B cell (primary cell): Measurements from ENCODE around the gene LTA4H. TPM values are rescaled to one million over a fixed set of nuclear protein-coding genes. Genes with fewer than 3 reads are reported as not detected.

Experiments used
- ATAC-seq: fragments of 200-7000 bp; cut with Tn5 transposase; one replicate; pipeline ENCODE4 v1.10.0; 2021; ENCODE audit warnings: low read depth, mild to moderate bottlenecking, moderate number of reproducible peaks, moderate library complexity
- CTCF ChIA-PET: fragments of 350-600 bp; sonication (Branson Sonifier 250); formaldehyde crosslinking; loops from one replicate; lab custom pipeline; 2021; ENCODE audit warnings: antibody characterized with exemption, inconsistent platforms; lab: Charles Lee
- POLR2A ChIA-PET: fragments of 350-600 bp; sonication (Branson Sonifier 250); formaldehyde crosslinking; loops from one replicate; lab custom pipeline; 2021; ENCODE audit warnings: antibody characterized with exemption; lab: Charles Lee
- DNase-seq: peaks from one replicate; pipeline ENCODE4 v3.0.0; 2013
- H2AFZ ChIP-seq: 2 replicates; pipeline ENCODE4 v1.6.1; 2012; ENCODE audit warnings: mild to moderate bottlenecking, low read depth, low read length; ENCODE audit not compliant: insufficient read depth, poor library complexity, severe bottlenecking
- H3K27ac ChIP-seq, 2 donors: 1 replicate in 1 of 2; 2 replicates in 1 of 2; pipeline ENCODE4 v1.5.1; 2012 to 2013; ENCODE audit warnings: low read length in 2 of 2, mild to moderate bottlenecking in 2 of 2, moderate library complexity in 1 of 2
- H3K27me3 ChIP-seq, 4 experiments: fragments of 200-600 bp in 1 of 4; sonication (generic) in 1 of 4; replicated peaks in 1 of 4; 1 replicate in 2 of 4; 2 replicates in 2 of 4; pipeline versions ENCODE4 v1.6.1 to v1.7.0; 2013 to 2016; ENCODE audit warnings: low read length in 3 of 4, mild to moderate bottlenecking in 2 of 4, mixed read lengths in 1 of 4, moderate library complexity in 1 of 4; ENCODE audit not compliant: insufficient read depth in 4 of 4, control insufficient read depth in 3 of 4; ENCODE audit errors: control extremely low read depth in 1 of 4
- H3K36me3 ChIP-seq, 2 experiments: replicated peaks in 1 of 2; 1 replicate in 1 of 2; 2 replicates in 1 of 2; pipeline versions ENCODE4 v1.6.1 to v1.7.1; 2013; ENCODE audit warnings: low read length in 1 of 2; ENCODE audit not compliant: insufficient read depth in 2 of 2, control insufficient read depth in 1 of 2; ENCODE audit errors: control extremely low read depth in 1 of 2, extremely low read depth in 1 of 2
- H3K4me1 ChIP-seq, 2 donors: fragments of 200-600 bp in 1 of 2; sonication (generic) in 1 of 2; 1 replicate in 1 of 2; 2 replicates in 1 of 2; pipeline versions ENCODE4 v1.5.1 to v1.6.1; 2013 to 2017; ENCODE audit warnings: low read length in 2 of 2; ENCODE audit not compliant: control insufficient read depth in 2 of 2, insufficient read depth in 2 of 2
- H3K4me2 ChIP-seq: replicated peaks from 2 replicates; pipeline ENCODE3; 2012; ENCODE audit warnings: mild to moderate bottlenecking, low read depth, low read length; ENCODE audit not compliant: poor library complexity, severe bottlenecking
- H3K4me3 ChIP-seq, 5 experiments: fragments of 200-600 bp in 1 of 5; sonication (generic) in 1 of 5; 1 replicate in 3 of 5; 2 replicates in 2 of 5; pipeline versions ENCODE4 v1.5.1 to v1.7.0; 2011 to 2016; ENCODE audit warnings: low read length in 4 of 5, mild to moderate bottlenecking in 4 of 5, low read depth in 2 of 5, control low read depth in 1 of 5, moderate library complexity in 1 of 5; ENCODE audit not compliant: insufficient read depth in 1 of 5; ENCODE audit errors: control extremely low read depth in 1 of 5, extremely low read depth in 1 of 5
- H3K79me2 ChIP-seq: fragments of 200-600 bp; sonication (generic); one replicate; pipeline ENCODE4 v1.6.0; 2016; ENCODE audit warnings: low read length; ENCODE audit not compliant: control insufficient read depth, insufficient read depth
- H3K9ac ChIP-seq: fragments of 200-600 bp; sonication (generic); 2 replicates; pipeline ENCODE4 v1.6.1; 2017; ENCODE audit warnings: mild to moderate bottlenecking, low read length, moderate library complexity
- H3K9me3 ChIP-seq, 3 donors: one replicate each; pipeline versions ENCODE4 v1.6.1 to v1.7.1; 2013; ENCODE audit warnings: low read length in 2 of 3; ENCODE audit not compliant: control insufficient read depth in 2 of 3, insufficient read depth in 1 of 3; ENCODE audit errors: control extremely low read depth in 1 of 3
- H4K20me1 ChIP-seq: 2 replicates; pipeline ENCODE4 v1.6.0; 2012; ENCODE audit warnings: mild to moderate bottlenecking, low read length; ENCODE audit not compliant: insufficient read depth, control insufficient read depth, poor library complexity, severe bottlenecking
- H3K27ac Mint-ChIP-seq: one replicate; pipeline ENCODE4 v1.8.0; 2021; ENCODE audit warnings: mixed read lengths
- H3K27me3 Mint-ChIP-seq: one replicate; pipeline ENCODE4 v1.8.0; 2021; ENCODE audit warnings: mixed read lengths
- H3K4me1 Mint-ChIP-seq: one replicate; pipeline ENCODE4 v1.8.0; 2021; ENCODE audit warnings: mixed read lengths
- H3K4me3 Mint-ChIP-seq: one replicate; pipeline ENCODE4 v1.8.0; 2021; ENCODE audit warnings: mixed read lengths
- H3K9me3 Mint-ChIP-seq: one replicate; pipeline ENCODE4 v1.8.0; 2022; ENCODE audit warnings: mixed read lengths; ENCODE audit not compliant: insufficient read depth
- CTCF ChIP-seq: fragments of 200-600 bp; IDR thresholded peaks from one replicate; pipeline ENCODE4 v1.8.0; 2022; ENCODE audit warnings: antibody characterized with exemption, mild to moderate bottlenecking
- EZH2 ChIP-seq: IDR thresholded peaks from 2 replicates; pipeline ENCODE4 v1.6.1; 2012; ENCODE audit warnings: borderline replicate concordance, low read depth, mild to moderate bottlenecking, moderate library complexity, low read length; ENCODE audit not compliant: insufficient read depth, poor library complexity, severe bottlenecking
- WGBS: methylation state at CpG from one replicate; pipeline ENCODE4 v1.1.5; 2013; ENCODE audit warnings: missing lambda C conversion rate; ENCODE audit not compliant: insufficient coverage; 5-methylcytosine and 5-hydroxymethylcytosine counted together
- intact Hi-C: fragments of 100-400 bp; cut with micrococcal nuclease; formaldehyde crosslinking; loops from one replicate; pipeline ENCODE4 v1.10.0; 2022
- polyA plus RNA-seq: library from polyadenylated mRNA; depleted of rRNA; stranded (reverse); fragments of >200 nt; gene quantifications from 2 replicates; pipeline ENCODE4 v1.2.3, GENCODE V29; 2012
- total RNA-seq, 2 donors: library from RNA; stranded (reverse); fragments of 120-200 nt in 1 of 2; gene quantifications; 1 replicate in 1 of 2; 2 replicates in 1 of 2; pipeline versions ENCODE4 v1.2.3 to v1.2.4, GENCODE V29; 2013 to 2022

LTA4H gene
- total and polyA plus RNA-seq, 2 donors (not counting 1 experiment from before 2014, with no cell fraction given): 153 to 167 TPM

GRCh38 chr12:95998611-95999286 lies 36.6 kb downstream of the LTA4H start:
- peak overlapping the region; percentile 13 for H3K4me2 ChIP-seq
- H3K9ac ChIP-seq: no peak overlapping the region
- DNase-seq: peak; percentile 73
- Mint-ChIP-seq H3K9me3 (no peaks in the 10 kb centered on the region), H3K4me1 (peaks cover 8% of the 10 kb centered on the region), H3K27me3 (no peaks in the 10 kb centered on the region), H3K4me3 (no peak overlapping the region), H3K27ac (peak overlapping the region; percentile 35)
- no peak overlapping the region for H3K4me3 ChIP-seq
- intact Hi-C loops: loop anchor here (1.0 to 5.0 kb wide), 4 partner anchors 22 to 881 kb away; partner anchors contain the start of genes AMDHD1 and CCDC38
- CTCF ChIA-PET: interaction anchor here (0.6 to 4.8 kb wide), 30 partner anchors 9 to 549 kb away, joined by 3 to 112 read pairs (median 4); partner anchors contain the start of genes AMDHD1, CCDC38 and LTA4H
- TF ChIP-seq EZH2: no peak
- TF ChIP-seq CTCF: peak; percentile 71
- H3K27me3 ChIP-seq: no peaks in the 10 kb centered on the region
- peaks cover 0 to 5% of the 10 kb centered on the region in 2 donors for H3K4me1 ChIP-seq
- POLR2A ChIA-PET: interaction anchor here (0.6 to 1.1 kb wide), 2 partner anchors 81 to 564 kb away, joined by 3 to 4 read pairs; no protein-coding TSS in a partner anchor
- H3K36me3 ChIP-seq: peaks cover 2 to 28% of the 10 kb centered on the region in 2 experiments
- no peaks in the 10 kb centered on the region for H4K20me1 ChIP-seq
- H3K27ac ChIP-seq: peak overlapping the region; percentile 6 to 17
- no peak overlapping the region for H2AFZ ChIP-seq
- H3K79me2 ChIP-seq: no peaks in the 10 kb centered on the region
- H3K9me3 ChIP-seq: no peaks in the 10 kb centered on the region
- peak; percentile 93 for ATAC-seq
- WGBS: 46% methylated on average over 5 of the region's 7 CpGs
